SK-N-SH (cell line): ENCODE measurements around the gene CNBP. TPM values are rescaled to one million over a fixed set of nuclear protein-coding genes. Genes with fewer than 3 reads are reported as not detected.
A peak's percentile ranks its signal among the peaks of the same experiment; 100 is the strongest.

Experiments used
- CTCF ChIA-PET: fragments of 300-600, 350-600 bp; formaldehyde crosslinking; extraction: SDS; loops from one replicate; lab custom pipeline; 2021; lab: Yijun Ruan, JAX
- POLR2A ChIA-PET: fragments of 350-600 bp; sonication (Branson Sonifier 250); formaldehyde crosslinking; extraction: SDS; loops from one replicate; lab custom pipeline; 2020; ENCODE audit warnings: antibody characterized with exemption, inconsistent platforms; lab: Yijun Ruan, JAX
- DNase-seq: peaks from one replicate; pipeline ENCODE4 v3.0.0; 2012
- H2AFZ ChIP-seq: fragments of 200-600 bp; sonication (generic); 2 replicates; pipeline ENCODE4 v1.8.1; 2016; ENCODE audit warnings: antibody characterized with exemption, mild to moderate bottlenecking, low read depth
- H3F3A ChIP-seq: fragments of 200-600 bp; sonication (generic); replicated peaks from 2 replicates; pipeline ENCODE3; 2016; ENCODE audit warnings: antibody characterized with exemption, mild to moderate bottlenecking; ENCODE audit not compliant: insufficient read depth
- H3K27ac ChIP-seq, 2 experiments: fragments of 200-500 bp in 1 of 2; fragments of 200-600 bp in 1 of 2; sonication (Bioruptor generic) in 1 of 2; sonication (generic), shearing (Covaris generic) in 1 of 2; 2 replicates each; pipeline versions ENCODE4 v1.5.1 to v1.6.1; 2014 to 2016; ENCODE audit warnings: low read depth in 2 of 2, inconsistent platforms in 1 of 2, low read length in 1 of 2, mild to moderate bottlenecking in 1 of 2, mixed read lengths in 1 of 2
- H3K27me3 ChIP-seq: fragments of 200-600 bp; sonication (generic), shearing (Covaris generic); 2 replicates; pipeline ENCODE4 v1.6.1; 2016; ENCODE audit warnings: mixed run types; ENCODE audit not compliant: insufficient read depth
- H3K36me3 ChIP-seq, 2 experiments: fragments of 200-500 bp in 1 of 2; fragments of 200-600 bp in 1 of 2; sonication (Bioruptor generic) in 1 of 2; sonication (generic) in 1 of 2; replicated peaks in 1 of 2; 2 replicates each; pipeline versions ENCODE3 to v1.5.1; 2014 to 2016; ENCODE audit warnings: low read length in 1 of 2, mild to moderate bottlenecking in 1 of 2; ENCODE audit not compliant: insufficient read depth in 2 of 2, control insufficient read depth in 1 of 2
- H3K4me1 ChIP-seq, 2 experiments: fragments of 200-500 bp in 1 of 2; fragments of 200-600 bp in 1 of 2; sonication (Bioruptor generic) in 1 of 2; sonication (generic), shearing (Covaris generic) in 1 of 2; 2 replicates each; pipeline versions ENCODE4 v1.5.1 to v1.6.1; 2014 to 2016; ENCODE audit warnings: low read depth in 1 of 2, low read length in 1 of 2, mixed run types in 1 of 2; ENCODE audit not compliant: insufficient read depth in 2 of 2, control insufficient read depth in 1 of 2
- H3K4me2 ChIP-seq: fragments of 200-600 bp; sonication (generic), shearing (Covaris generic); 2 replicates; pipeline ENCODE4 v1.6.1; 2017; ENCODE audit warnings: mixed run types
- H3K4me3 ChIP-seq, 2 experiments: fragments of 200-500 bp in 1 of 2; fragments of 200-600 bp in 1 of 2; sonication (Bioruptor generic) in 1 of 2; sonication (generic), shearing (Covaris generic) in 1 of 2; 2 replicates each; pipeline versions ENCODE4 v1.5.1 to v1.8.1; 2014 to 2016; ENCODE audit warnings: low read depth in 2 of 2, inconsistent platforms in 1 of 2, low read length in 1 of 2, mild to moderate bottlenecking in 1 of 2, mixed read lengths in 1 of 2, moderate library complexity in 1 of 2
- H3K79me2 ChIP-seq: fragments of 200-600 bp; sonication (generic); 2 replicates; pipeline ENCODE4 v1.8.1; 2017; ENCODE audit warnings: mild to moderate bottlenecking; ENCODE audit not compliant: insufficient read depth
- H3K9ac ChIP-seq: fragments of 200-600 bp; sonication (generic); 2 replicates; pipeline ENCODE4 v1.6.1; 2017; ENCODE audit warnings: mixed run types
- H3K9me2 ChIP-seq: fragments of 200-600 bp; sonication (generic); 2 replicates; pipeline ENCODE4 v1.6.1; 2017; ENCODE audit warnings: mixed run types
- H3K9me3 ChIP-seq: fragments of 200-600 bp; sonication (generic); 2 replicates; pipeline ENCODE4 v1.6.1; 2017; ENCODE audit warnings: mixed run types, mild to moderate bottlenecking, moderate library complexity
- H4K20me1 ChIP-seq: fragments of 200-600 bp; sonication (generic); 2 replicates; pipeline ENCODE4 v1.6.1; 2017; ENCODE audit warnings: mild to moderate bottlenecking, mixed run types; ENCODE audit not compliant: insufficient read depth
- ELF1 ChIP-seq: IDR thresholded peaks from 2 replicates; pipeline ENCODE4 v1.4.0; 2012
- EZH2phosphoT487 ChIP-seq: fragments of 200-600 bp; sonication (generic); IDR thresholded peaks from 2 replicates; pipeline ENCODE4 v1.6.1; 2017; ENCODE audit warnings: low read depth, mixed run types, mild to moderate bottlenecking, antibody characterized with exemption, moderate library complexity, borderline replicate concordance
- FOXM1 ChIP-seq: IDR thresholded peaks from 2 replicates; pipeline ENCODE4 v1.4.0; 2012; ENCODE audit warnings: low read depth, mild to moderate bottlenecking
- GATA2 ChIP-seq: sonication (generic); formaldehyde crosslinking; IDR thresholded peaks from 2 replicates; pipeline ENCODE4 v1.5.0; 2020; ENCODE audit warnings: mild to moderate bottlenecking, missing genetic modification reagents
- NRF1 ChIP-seq: IDR thresholded peaks from 2 replicates; pipeline ENCODE4 v1.6.1; 2012; ENCODE audit warnings: low read depth, mild to moderate bottlenecking, low read length
- POLR2AphosphoS5 ChIP-seq: IDR thresholded peaks from 2 replicates; pipeline ENCODE4 v1.6.1; 2012; ENCODE audit warnings: low read depth, low read length
- RAD21 ChIP-seq: IDR thresholded peaks from 2 replicates; pipeline ENCODE4 v1.6.1; 2012; ENCODE audit warnings: mild to moderate bottlenecking, low read length
- RFX5 ChIP-seq: IDR thresholded peaks from 2 replicates; pipeline ENCODE4 v1.6.1; 2012; ENCODE audit warnings: mild to moderate bottlenecking, improper control_type of control experiment, low read length
- RXRA ChIP-seq: IDR thresholded peaks from 2 replicates; pipeline ENCODE4 v1.4.0; 2012; ENCODE audit warnings: low read depth, mild to moderate bottlenecking, borderline replicate concordance
- SMC3 ChIP-seq: IDR thresholded peaks from 2 replicates; pipeline ENCODE4 v1.6.1; 2012; ENCODE audit warnings: low read depth, low read length, improper control_type of control experiment
- TAF1 ChIP-seq: IDR thresholded peaks from 2 replicates; pipeline ENCODE4 v1.6.1; 2012; ENCODE audit warnings: low read depth, mild to moderate bottlenecking, low read length, moderate library complexity, borderline replicate concordance
- TCF12 ChIP-seq: IDR thresholded peaks from 2 replicates; pipeline ENCODE4 v1.4.0; 2012
- WGBS: methylation state at CpG from one replicate; pipeline ENCODE4 v1.1.6; 2017; ENCODE audit warnings: low lambda C conversion rate; 5-methylcytosine and 5-hydroxymethylcytosine counted together
- polyA plus RNA-seq, 3 experiments: library from polyadenylated mRNA; depleted of rRNA; stranded (reverse); fragments of >200 nt; gene quantifications; 2 replicates each; pipeline ENCODE4 v1.2.3, GENCODE V29; 2012
- TF ChIP-seq, protein P1 (sequence below): fragments of 150-350 bp; IDR thresholded peaks from 2 replicates; pipeline ENCODE4 v1.6.1; 2016; ENCODE audit warnings: mild to moderate bottlenecking, low read depth, low read length
- TF ChIP-seq, protein P2 (sequence below): fragments of 150-350 bp; IDR thresholded peaks from 2 replicates; pipeline ENCODE4 v1.6.1; 2017; ENCODE audit warnings: antibody characterized with exemption, low read length, low read depth, borderline replicate concordance
- TF ChIP-seq, protein P3 (sequence below): IDR thresholded peaks from 2 replicates; pipeline ENCODE4 v1.4.0; 2012; ENCODE audit warnings: low read depth, borderline replicate concordance
- TF ChIP-seq, protein P4 (sequence below): IDR thresholded peaks from 2 replicates; pipeline ENCODE4; 2012
- TF ChIP-seq, protein P5 (sequence below): fragments of 200-600 bp; sonication (generic); IDR thresholded peaks from 2 replicates; pipeline ENCODE4 v1.6.1; 2017; ENCODE audit warnings: antibody characterized with exemption, mild to moderate bottlenecking, moderate library complexity

The CNBP gene
- polyA plus RNA-seq, 1 of the 3 experiments (the other 2 are of a cell fraction): 240 TPM

DNA sequence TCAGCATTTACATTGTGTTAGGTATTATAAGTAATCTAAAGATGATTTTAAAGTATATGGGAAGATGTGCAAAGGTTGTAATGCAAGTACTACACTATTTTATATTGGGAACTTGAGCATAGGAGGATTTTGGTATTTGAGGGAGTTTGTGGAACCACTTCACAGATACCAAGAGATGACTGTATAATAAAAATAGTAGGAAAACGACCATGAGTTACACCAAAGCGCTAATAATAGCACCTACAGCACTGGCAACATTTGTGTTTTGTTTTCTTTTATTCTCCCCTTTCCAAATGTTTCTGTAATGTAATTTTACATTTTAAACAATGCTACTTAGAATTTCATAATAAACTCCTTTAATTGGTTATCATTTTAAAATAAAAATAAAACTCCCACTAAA lies 10.5 kb downstream of the CNBP start:
- Histone ChIP-seq H3K4me1 (no peaks in the 10 kb centered on the region; a peak in 1 of 4 replicates), H3K9me3 (no peaks in the 10 kb centered on the region), H3K4me2 (no peak overlapping the region), H3K79me2 (peaks cover 94% of the 10 kb centered on the region), H3K9me2 (no peaks in the 10 kb centered on the region), H3K4me3 (no peak overlapping the region), H3K36me3 (peaks cover 55 to 60% of the 10 kb centered on the region in 2 experiments), H2AFZ (no peak overlapping the region)
- POLR2A ChIA-PET: no interaction called here
- no peak for TF ChIP-seq FOXM1
- TF ChIP-seq, protein P1, sequence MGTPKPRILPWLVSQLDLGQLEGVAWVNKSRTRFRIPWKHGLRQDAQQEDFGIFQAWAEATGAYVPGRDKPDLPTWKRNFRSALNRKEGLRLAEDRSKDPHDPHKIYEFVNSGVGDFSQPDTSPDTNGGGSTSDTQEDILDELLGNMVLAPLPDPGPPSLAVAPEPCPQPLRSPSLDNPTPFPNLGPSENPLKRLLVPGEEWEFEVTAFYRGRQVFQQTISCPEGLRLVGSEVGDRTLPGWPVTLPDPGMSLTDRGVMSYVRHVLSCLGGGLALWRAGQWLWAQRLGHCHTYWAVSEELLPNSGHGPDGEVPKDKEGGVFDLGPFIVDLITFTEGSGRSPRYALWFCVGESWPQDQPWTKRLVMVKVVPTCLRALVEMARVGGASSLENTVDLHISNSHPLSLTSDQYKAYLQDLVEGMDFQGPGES: no peak
- TF ChIP-seq, protein P2, sequence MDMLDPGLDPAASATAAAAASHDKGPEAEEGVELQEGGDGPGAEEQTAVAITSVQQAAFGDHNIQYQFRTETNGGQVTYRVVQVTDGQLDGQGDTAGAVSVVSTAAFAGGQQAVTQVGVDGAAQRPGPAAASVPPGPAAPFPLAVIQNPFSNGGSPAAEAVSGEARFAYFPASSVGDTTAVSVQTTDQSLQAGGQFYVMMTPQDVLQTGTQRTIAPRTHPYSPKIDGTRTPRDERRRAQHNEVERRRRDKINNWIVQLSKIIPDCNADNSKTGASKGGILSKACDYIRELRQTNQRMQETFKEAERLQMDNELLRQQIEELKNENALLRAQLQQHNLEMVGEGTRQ: no peak
- no peak for TF ChIP-seq EZH2phosphoT487
- no peak for TF ChIP-seq RAD21
- TF ChIP-seq, protein P3, sequence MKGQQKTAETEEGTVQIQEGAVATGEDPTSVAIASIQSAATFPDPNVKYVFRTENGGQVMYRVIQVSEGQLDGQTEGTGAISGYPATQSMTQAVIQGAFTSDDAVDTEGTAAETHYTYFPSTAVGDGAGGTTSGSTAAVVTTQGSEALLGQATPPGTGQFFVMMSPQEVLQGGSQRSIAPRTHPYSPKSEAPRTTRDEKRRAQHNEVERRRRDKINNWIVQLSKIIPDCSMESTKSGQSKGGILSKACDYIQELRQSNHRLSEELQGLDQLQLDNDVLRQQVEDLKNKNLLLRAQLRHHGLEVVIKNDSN: no peak
- no peak for TF ChIP-seq NRF1
- TF ChIP-seq TCF12: no peak
- TF ChIP-seq, protein P4, sequence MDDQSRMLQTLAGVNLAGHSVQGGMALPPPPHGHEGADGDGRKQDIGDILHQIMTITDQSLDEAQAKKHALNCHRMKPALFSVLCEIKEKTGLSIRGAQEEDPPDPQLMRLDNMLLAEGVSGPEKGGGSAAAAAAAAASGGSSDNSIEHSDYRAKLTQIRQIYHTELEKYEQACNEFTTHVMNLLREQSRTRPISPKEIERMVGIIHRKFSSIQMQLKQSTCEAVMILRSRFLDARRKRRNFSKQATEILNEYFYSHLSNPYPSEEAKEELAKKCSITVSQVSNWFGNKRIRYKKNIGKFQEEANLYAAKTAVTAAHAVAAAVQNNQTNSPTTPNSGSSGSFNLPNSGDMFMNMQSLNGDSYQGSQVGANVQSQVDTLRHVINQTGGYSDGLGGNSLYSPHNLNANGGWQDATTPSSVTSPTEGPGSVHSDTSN: no peak
- no peak for TF ChIP-seq GATA2
- no peak for TF ChIP-seq SMC3
- no peak for TF ChIP-seq TAF1
- TF ChIP-seq ELF1: no peak
- TF ChIP-seq, protein P5, sequence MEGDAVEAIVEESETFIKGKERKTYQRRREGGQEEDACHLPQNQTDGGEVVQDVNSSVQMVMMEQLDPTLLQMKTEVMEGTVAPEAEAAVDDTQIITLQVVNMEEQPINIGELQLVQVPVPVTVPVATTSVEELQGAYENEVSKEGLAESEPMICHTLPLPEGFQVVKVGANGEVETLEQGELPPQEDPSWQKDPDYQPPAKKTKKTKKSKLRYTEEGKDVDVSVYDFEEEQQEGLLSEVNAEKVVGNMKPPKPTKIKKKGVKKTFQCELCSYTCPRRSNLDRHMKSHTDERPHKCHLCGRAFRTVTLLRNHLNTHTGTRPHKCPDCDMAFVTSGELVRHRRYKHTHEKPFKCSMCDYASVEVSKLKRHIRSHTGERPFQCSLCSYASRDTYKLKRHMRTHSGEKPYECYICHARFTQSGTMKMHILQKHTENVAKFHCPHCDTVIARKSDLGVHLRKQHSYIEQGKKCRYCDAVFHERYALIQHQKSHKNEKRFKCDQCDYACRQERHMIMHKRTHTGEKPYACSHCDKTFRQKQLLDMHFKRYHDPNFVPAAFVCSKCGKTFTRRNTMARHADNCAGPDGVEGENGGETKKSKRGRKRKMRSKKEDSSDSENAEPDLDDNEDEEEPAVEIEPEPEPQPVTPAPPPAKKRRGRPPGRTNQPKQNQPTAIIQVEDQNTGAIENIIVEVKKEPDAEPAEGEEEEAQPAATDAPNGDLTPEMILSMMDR: no peak
- TF ChIP-seq POLR2AphosphoS5: no peak
- no peak for TF ChIP-seq RFX5
- TF ChIP-seq RXRA: no peak
- TF ChIP-seq, all 33 proteins: peak for 0
- Histone ChIP-seq H3F3A (peaks cover 30% of the 10 kb centered on the region), H3K27me3 (no peaks in the 10 kb centered on the region), H4K20me1 (peaks cover 74% of the 10 kb centered on the region), H3K27ac (peak overlapping the region in 1 of 2 experiments; percentile 3; a peak in 1 of 4 replicates), H3K9ac (no peak overlapping the region)
- CTCF ChIA-PET: no interaction called here
- no peak for DNase-seq
- WGBS: 75% methylated on average over 2 of the region's 2 CpGs
